ENCODE results near the gene SBF1. TPM values are rescaled to one million over a fixed set of nuclear protein-coding genes. Genes with fewer than 3 reads are reported as not detected.

SBF1 gene
- total RNA-seq, 3 donors from 2014 or later (not counting 1 experiment from before 2014, with no cell fraction given), result 235 to 284 (median 242) TPM

GRCh38 chr22:50454556-50455075 is 20.2 kb downstream of the SBF1 start:
- peaks cover 13% of the 10 kb centered on the region for H3K36me3 Mint-ChIP-seq
- 96% methylated on average over 27 of the region's 27 CpGs for WGBS (ENCODE audit: insufficient coverage)
- peaks cover 60% of the 10 kb centered on the region for H3K36me3 ChIP-seq (ENCODE audit: control insufficient read depth, insufficient read depth, low read length)
- H3K4me3 ChIP-seq (ENCODE audit: low read length), result no peak overlapping the region
- no peaks in the 10 kb centered on the region for H3K9me3 ChIP-seq (ENCODE audit: control insufficient read depth, insufficient read depth, low read length)
- H3K9me3 Mint-ChIP-seq, result no peaks in the 10 kb centered on the region
- peaks cover 11 to 17% of the 10 kb centered on the region in 2 donors for H3K4me1 Mint-ChIP-seq
- no peak overlapping the region for H3K4me3 Mint-ChIP-seq
- no peak for ATAC-seq
- H3K4me1 ChIP-seq (ENCODE audit: control insufficient read depth, insufficient read depth, low read length), result peaks cover 5% of the 10 kb centered on the region
- no peaks in the 10 kb centered on the region for H3K27me3 Mint-ChIP-seq (ENCODE audit: low read depth in 2 of 2)
- H3K27me3 ChIP-seq (ENCODE audit: control insufficient read depth, insufficient read depth, low read length), result no peaks in the 10 kb centered on the region
- peak overlapping the region in 1 of 2 donors; percentile 23 for H3K27ac Mint-ChIP-seq
- DNase-seq, result no peak
- no peak overlapping the region for H3K27ac ChIP-seq (ENCODE audit: low read length)
- intact Hi-C loops (cut with micrococcal nuclease), result no loop called here
- TF ChIP-seq CTCF (IDR thresholded peaks at IDR 0.05), result no peak

GRCh38 chr22:50452649-50453048 is 22.2 kb downstream of the SBF1 start:
- Mint-ChIP-seq H3K4me3 (no peak overlapping the region), H3K27me3 (ENCODE audit: low read depth in 2 of 2) (no peaks in the 10 kb centered on the region), H3K36me3 (peaks cover 17% of the 10 kb centered on the region), H3K4me1 (peaks cover 25 to 30% of the 10 kb centered on the region in 2 donors), H3K27ac (peak overlapping the region; percentile 70 to 77), H3K9me3 (no peaks in the 10 kb centered on the region)
- Histone ChIP-seq H3K4me3 (ENCODE audit: low read length) (no peak overlapping the region), H3K36me3 (ENCODE audit: control insufficient read depth, insufficient read depth, low read length) (peaks cover 55% of the 10 kb centered on the region), H3K9me3 (ENCODE audit: control insufficient read depth, insufficient read depth, low read length) (no peaks in the 10 kb centered on the region), H3K27ac (ENCODE audit: low read length) (peak overlapping the region; percentile 63), H3K27me3 (ENCODE audit: control insufficient read depth, insufficient read depth, low read length) (no peaks in the 10 kb centered on the region), H3K4me1 (ENCODE audit: control insufficient read depth, insufficient read depth, low read length) (peaks cover 22% of the 10 kb centered on the region)
- 71% methylated on average over 2 of the region's 5 CpGs for WGBS (ENCODE audit: insufficient coverage)
- intact Hi-C loops (cut with micrococcal nuclease), result no loop called here
- DNase-seq (no peak), ATAC-seq (peak in 2 of 3 donors; percentile 17 to 42)
- TF ChIP-seq CTCF (IDR thresholded peaks at IDR 0.05), result no peak

- Histone ChIP-seq H3K4me3 (ENCODE audit: low read length) (no peak overlapping the region), H3K36me3 (ENCODE audit: control insufficient read depth, insufficient read depth, low read length) (peaks cover 40% of the 10 kb centered on the region), H3K27me3 (ENCODE audit: control insufficient read depth, insufficient read depth, low read length) (no peaks in the 10 kb centered on the region), H3K9me3 (ENCODE audit: control insufficient read depth, insufficient read depth, low read length) (no peaks in the 10 kb centered on the region), H3K27ac (ENCODE audit: low read length) (peak overlapping the region; percentile 58), H3K4me1 (ENCODE audit: control insufficient read depth, insufficient read depth, low read length) (peaks cover 68% of the 10 kb centered on the region)
- no peaks in the 10 kb centered on the region for H3K9me3 Mint-ChIP-seq
- 75% methylated on average over 27 of the region's 27 CpGs for WGBS (ENCODE audit: insufficient coverage)
- DNase-seq (no peak), ATAC-seq (peak; percentile 10 to 28 (median 18))
- H3K4me1 Mint-ChIP-seq, result peaks cover 47 to 49% of the 10 kb centered on the region in 2 donors
- peak overlapping the region; percentile 14 to 87 for H3K27ac Mint-ChIP-seq
- no peaks in the 10 kb centered on the region for H3K27me3 Mint-ChIP-seq (ENCODE audit: low read depth in 2 of 2)
- TF ChIP-seq CTCF (IDR thresholded peaks at IDR 0.05), result no peak
- peak overlapping the region; percentile 76 for H3K4me3 Mint-ChIP-seq
- H3K36me3 Mint-ChIP-seq, result peaks cover 17% of the 10 kb centered on the region
- intact Hi-C loops (cut with micrococcal nuclease), result no loop called here
Measured at GRCh38 chr22:50447576-50448551, 27.0 kb downstream of the SBF1 start.
